Left colon (tissue), 2 donors: ENCODE data around the gene VOPP1. TPM values are rescaled to one million over a fixed set of nuclear protein-coding genes. Genes with fewer than 3 reads are reported as not detected.
"Not testable (repeated sequence)": the region's sequence is repeated elsewhere in the genome, so short reads cannot be mapped to it uniquely, and the experiment has no call there.

ENCODE experiments used
- ATAC-seq: fragments of 200-7000 bp; cut with Tn5 transposase; one replicate; pipeline ENCODE4 v1.9.1; 2020; ENCODE audit warnings: mild to moderate bottlenecking, moderate library complexity
- DNase-seq, 2 donors: peaks; one replicate each; pipeline ENCODE4 v3.0.0-alpha.2; 2020
- intact Hi-C, 2 donors: fragments of 100-400 bp; cut with DNase I in 1 of 2; cut with micrococcal nuclease in 1 of 2; formaldehyde crosslinking; loops; one replicate each; pipeline versions ENCODE4 v1.11.2 to v1.14.0; 2022; cut with DNase I, micrococcal nuclease
- total RNA-seq, 2 donors: library from RNA; stranded (reverse); fragmentation: NEBNext Ultra II Directional; extraction: Animal tissue kit (Norgen Biotek cat#: 25700); gene quantifications; one replicate each; pipeline ENCODE4 v1.2.1, GENCODE V29; 2021
- donor health status: DM: no; HTN: no; CAD: no.
- donor health status: DM: yes; HTN: yes; CAD: no.

VOPP1 gene
- total RNA-seq, 2 donors from 2014 or later = 78.6 to 85.5 TPM

DNA sequence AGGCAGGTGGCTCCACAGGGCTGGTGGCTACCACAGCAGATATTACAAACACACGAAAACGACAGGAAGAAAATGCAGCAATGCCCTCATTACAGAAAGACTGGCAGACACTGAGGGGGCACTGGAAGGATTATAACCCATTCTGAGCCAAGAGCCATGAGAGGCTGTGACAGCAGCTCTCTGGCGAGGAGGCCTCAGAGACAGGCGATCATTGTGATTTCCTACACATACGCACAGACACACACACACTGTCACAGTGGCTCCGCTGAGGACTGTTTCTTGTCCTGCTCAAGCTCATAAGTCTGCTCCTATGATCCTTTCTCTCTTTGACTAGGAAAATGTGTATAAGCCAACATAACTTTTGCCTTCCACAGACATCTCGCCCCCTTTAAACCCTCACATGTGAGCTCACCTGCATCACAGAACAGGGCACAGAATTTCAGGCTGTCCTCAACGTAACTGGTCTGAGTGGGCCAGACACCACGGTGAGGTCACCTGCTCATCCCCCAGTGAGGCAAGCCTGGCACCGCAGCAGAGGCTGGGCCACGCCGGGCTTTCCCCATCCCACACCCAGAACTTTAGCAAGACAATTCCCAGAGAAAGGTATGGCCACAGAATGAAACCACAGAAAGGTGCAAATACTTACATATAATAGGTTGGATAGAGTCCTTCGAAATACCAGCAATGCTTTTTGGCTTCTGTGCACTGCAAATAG lies 51.7 kb downstream of the VOPP1 start:
- intact Hi-C loops = no loop called here
- ATAC-seq (no peak), DNase-seq (no peak)

- no peak for ATAC-seq
- DNase-seq = no peak
- intact Hi-C loops = no loop called here
These were observed 53.5 kb downstream of the VOPP1 start for GRCh38 chr7:55518836-55519235.

DNA sequence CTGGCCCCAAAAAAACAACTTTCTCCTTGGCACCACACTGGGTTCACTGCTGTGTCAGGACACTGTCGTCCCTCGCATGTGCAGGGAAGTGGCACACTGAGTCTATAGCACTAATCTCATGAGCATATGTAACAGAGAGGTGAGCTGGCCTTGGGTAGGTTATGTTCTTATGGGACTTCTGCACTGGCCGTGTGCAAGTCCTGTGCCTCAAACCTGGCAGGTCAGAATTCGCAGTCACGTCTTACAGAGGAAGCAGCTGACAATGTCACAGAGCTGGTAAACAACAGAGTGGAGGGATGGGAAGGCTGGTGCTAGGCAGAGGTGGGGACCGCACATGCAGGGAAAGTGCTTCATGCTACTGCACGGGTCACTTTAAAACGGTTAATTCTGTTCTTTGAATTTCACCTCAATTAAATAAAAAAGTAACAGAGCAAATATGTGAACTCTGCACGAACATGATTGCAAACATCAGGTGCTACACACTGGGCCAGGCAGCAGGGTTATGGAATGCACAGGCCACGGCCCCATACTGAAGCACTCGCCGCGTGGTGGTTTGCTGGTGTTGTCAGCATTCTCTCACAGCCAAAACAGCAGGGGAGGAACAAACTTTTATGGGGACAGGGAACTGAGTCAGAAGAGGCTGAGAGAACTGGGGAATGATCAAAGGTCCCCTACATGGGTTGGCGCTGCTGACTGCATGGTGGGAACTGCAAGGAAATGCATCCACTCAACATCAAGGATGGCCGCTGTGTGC lies 54.2 kb downstream of the VOPP1 start:
- ATAC-seq = no peak
- intact Hi-C loops = no loop called here

GRCh38 chr7:55517191-55517633 lies 55.1 kb downstream of the VOPP1 start:
- no peak for DNase-seq
- intact Hi-C loops = no loop called here
- no peak for ATAC-seq

More for the DNA sequence above, 54.2 kb downstream of the VOPP1 start:
- no peak for DNase-seq

DNA sequence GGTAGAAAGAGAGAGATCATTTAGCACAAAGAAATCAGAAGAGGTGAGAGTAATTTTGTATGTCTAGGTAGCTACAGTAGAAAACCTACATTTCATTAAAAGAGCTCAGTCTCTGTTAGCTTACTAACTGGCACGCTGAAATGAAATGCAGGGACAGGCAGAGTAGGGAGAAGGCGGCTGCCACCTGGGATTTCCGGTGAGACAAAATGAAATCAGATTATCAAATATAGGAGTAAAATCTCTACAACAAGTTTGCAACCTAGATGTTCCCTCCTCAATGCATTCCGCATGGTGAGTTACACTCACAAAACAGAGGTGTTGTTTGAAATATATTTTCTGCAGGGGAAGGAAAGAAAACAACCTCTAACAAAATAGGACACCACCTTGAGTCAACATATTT lies 55.9 kb downstream of the VOPP1 start:
- ATAC-seq (no peak), DNase-seq (no peak)
- intact Hi-C loops = no loop called here

- ATAC-seq = peak; percentile 48
- peak in 1 of 2 donors; percentile 49 for DNase-seq
- intact Hi-C loops = no loop called here
These were observed 56.6 kb downstream of the VOPP1 start for GRCh38 chr7:55515569-55516279.

GRCh38 chr7:55514546-55515265 lies 57.6 kb downstream of the VOPP1 start:
- ATAC-seq (peak; percentile 82), DNase-seq (no peak)
- intact Hi-C loops = no loop called here

DNA sequence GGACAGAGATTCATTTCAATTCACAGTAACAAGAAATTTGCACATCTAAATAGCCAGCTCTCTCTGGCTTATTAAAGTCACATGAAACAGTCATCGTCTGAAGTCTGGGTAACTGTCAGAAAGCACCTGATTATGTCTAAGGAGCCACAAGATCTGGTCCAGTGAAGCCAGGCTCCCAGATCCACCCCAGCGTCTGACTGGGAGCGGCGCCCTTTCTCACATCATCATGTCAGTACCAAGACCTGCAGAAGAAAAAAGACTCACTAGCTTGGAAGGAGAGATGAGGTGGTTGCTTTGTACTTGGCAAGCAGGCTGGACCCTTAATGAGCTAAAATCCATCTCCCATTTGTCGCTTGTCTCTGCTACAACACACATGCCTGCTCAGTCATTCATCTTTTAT lies 58.4 kb downstream of the VOPP1 start:
- ATAC-seq (no peak), DNase-seq (no peak)
- intact Hi-C loops = no loop called here

DNA sequence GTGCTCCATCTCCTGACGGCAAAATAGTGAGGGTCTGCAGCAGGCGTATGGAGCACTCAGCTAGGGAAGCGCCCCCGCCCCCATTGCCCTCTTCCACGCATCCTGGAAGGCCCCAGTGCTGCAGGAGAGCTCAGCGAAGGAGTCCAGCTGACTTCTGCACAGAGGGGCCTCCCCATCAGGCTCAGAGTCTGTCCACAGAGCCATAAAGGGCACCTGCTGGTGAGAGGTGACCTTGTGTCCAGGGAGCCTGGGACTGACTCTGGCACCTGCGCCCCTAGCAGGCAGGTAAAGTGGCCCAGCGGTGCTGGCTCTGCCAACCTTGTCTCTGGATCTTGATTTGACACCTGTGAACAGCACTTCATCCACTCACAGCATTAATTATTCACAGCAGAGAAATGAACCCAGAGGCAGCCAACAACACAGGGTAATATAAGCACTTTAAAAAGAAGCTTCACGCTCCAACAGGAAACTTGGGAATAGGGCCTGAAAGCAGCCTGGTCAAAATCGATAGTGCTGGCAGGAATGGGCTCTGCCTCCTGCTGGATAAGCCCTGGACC lies 59.6 kb downstream of the VOPP1 start:
- ATAC-seq (no peak), DNase-seq (no peak)
- intact Hi-C loops = no loop called here

DNA sequence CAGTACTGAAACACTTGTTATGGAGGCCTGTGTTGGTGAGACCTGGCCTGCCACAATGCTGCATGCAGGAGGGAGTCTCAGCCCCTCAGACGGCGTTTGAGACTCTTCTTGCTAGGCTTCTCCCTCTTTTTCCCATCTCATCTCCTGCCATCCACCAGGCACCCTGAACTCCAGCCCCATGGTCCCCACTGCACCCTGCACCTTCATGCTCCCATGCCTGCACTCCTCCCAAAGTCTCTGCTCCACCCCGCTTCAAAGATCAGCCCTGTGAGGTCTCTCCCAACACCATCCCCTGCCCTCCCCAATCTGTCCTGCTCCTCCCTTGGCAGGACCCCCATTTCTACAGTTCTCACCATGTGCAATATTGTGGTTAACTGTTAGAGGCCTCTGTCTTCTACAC lies 61.7 kb downstream of the VOPP1 start:
- intact Hi-C loops = no loop called here
- DNase-seq (no peak), ATAC-seq (no peak)

DNA sequence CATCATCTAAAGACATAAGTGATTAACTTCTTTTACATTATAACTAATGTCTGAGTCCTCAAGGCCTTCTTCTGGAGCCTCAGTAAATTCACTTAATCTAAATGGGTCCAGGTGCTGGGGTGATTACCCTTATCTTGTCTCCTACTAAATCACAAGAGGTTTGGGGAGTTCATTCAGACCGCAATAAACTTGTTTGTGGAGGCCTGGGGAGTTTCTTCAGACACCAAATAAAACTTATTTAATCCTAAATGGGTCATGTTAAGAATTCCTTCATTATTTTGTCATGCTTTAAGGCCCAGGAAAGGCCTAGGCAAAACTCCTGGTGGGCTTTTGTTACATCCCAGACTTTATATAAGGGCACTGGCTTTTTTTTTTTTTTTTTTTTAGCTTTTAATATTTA lies 62.1 kb downstream of the VOPP1 start:
- ATAC-seq, DNase-seq: not testable (repeated sequence)

DNA sequence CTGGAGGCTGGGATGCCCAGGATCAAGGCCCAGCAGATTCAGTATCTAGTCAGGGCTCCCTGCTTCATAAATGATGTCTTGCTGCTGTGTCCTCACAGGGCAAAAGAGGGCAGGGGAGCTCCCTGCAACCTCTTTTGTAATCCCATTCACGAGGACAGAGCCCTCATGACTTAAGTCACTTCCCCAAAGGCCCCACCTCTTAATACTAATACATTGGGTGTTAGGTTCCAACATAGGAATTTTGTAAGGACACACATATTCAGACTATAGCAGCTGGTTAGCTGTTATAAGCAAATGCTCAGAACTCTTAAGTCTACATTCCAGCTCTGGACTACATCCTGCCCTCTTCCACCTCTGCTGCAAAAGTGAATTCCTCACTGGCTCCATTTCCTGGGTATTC lies 63.0 kb downstream of the VOPP1 start:
- no peak for DNase-seq
- intact Hi-C loops = no loop called here
- no peak for ATAC-seq

More for the DNA sequence above, 62.1 kb downstream of the VOPP1 start:
- intact Hi-C loops = not testable (repeated sequence)

- no peak for DNase-seq
- no peak for ATAC-seq
- intact Hi-C loops = no loop called here
These were observed 63.9 kb downstream of the VOPP1 start for GRCh38 chr7:55508221-55509011.

- DNase-seq (no peak), ATAC-seq (no peak)
- intact Hi-C loops = no loop called here
These were observed 64.6 kb downstream of the VOPP1 start for GRCh38 chr7:55507743-55508142.

- DNase-seq = no peak
- ATAC-seq = no peak
- intact Hi-C loops = no loop called here
These were observed 67.2 kb downstream of the VOPP1 start for GRCh38 chr7:55504967-55505658.

GRCh38 chr7:55504093-55504859 lies 68.0 kb downstream of the VOPP1 start:
- ATAC-seq = peak; percentile 42
- DNase-seq = no peak

More at GRCh38 chr7:55504093-55504859, 68.0 kb downstream of the VOPP1 start:
- intact Hi-C loops = no loop called here
